GM23248 (cell line): Measurements from ENCODE around the gene ZNF333. TPM values are rescaled to one million over a fixed set of nuclear protein-coding genes. Genes with fewer than 3 reads are reported as not detected.

Source experiments
- DNase-seq: peaks from one replicate; pipeline ENCODE4 v3.0.0-alpha.2; 2015
- H2AFZ ChIP-seq: fragments of 200-600 bp; sonication (generic); 2 replicates; pipeline ENCODE4 v1.6.1; 2016; ENCODE audit warnings: antibody characterized with exemption
- H3F3A ChIP-seq: fragments of 200-600 bp; sonication (generic); 2 replicates; pipeline ENCODE4 v1.6.1; 2016; ENCODE audit warnings: mild to moderate bottlenecking, antibody characterized with exemption, mixed run types; ENCODE audit not compliant: insufficient read depth
- H3K27ac ChIP-seq: fragments of 200-600 bp; sonication (generic); 2 replicates; pipeline ENCODE4 v1.5.1; 2016; ENCODE audit warnings: mild to moderate bottlenecking
- H3K27me3 ChIP-seq: fragments of 200-600 bp; sonication (generic); replicated peaks from 2 replicates; pipeline ENCODE4 v1.6.1; 2016; ENCODE audit warnings: mild to moderate bottlenecking; ENCODE audit not compliant: insufficient read depth
- H3K36me3 ChIP-seq: fragments of 200-600 bp; sonication (generic); 2 replicates; pipeline ENCODE4 v1.6.1; 2016; ENCODE audit warnings: low read depth, mild to moderate bottlenecking
- H3K4me1 ChIP-seq: fragments of 200-600 bp; sonication (generic); 2 replicates; pipeline ENCODE4 v1.6.1; 2016; ENCODE audit warnings: mild to moderate bottlenecking; ENCODE audit not compliant: insufficient read depth
- H3K4me2 ChIP-seq: fragments of 200-600 bp; sonication (generic); one replicate; pipeline ENCODE4 v1.6.1; 2016; ENCODE audit warnings: mild to moderate bottlenecking; ENCODE audit not compliant: unreplicated experiment
- H3K4me3 ChIP-seq: fragments of 200-600 bp; sonication (generic); 2 replicates; pipeline ENCODE4 v1.5.1; 2016; ENCODE audit warnings: mild to moderate bottlenecking
- H3K79me2 ChIP-seq: fragments of 200-600 bp; sonication (generic); 2 replicates; pipeline ENCODE4 v1.6.1; 2016; ENCODE audit warnings: mild to moderate bottlenecking; ENCODE audit not compliant: insufficient read depth
- H3K9ac ChIP-seq: fragments of 200-600 bp; sonication (generic); 2 replicates; pipeline ENCODE4 v1.6.1; 2016; ENCODE audit warnings: mild to moderate bottlenecking
- H3K9me2 ChIP-seq: fragments of 200-600 bp; sonication (generic); 2 replicates; pipeline ENCODE4 v1.6.1; 2016; ENCODE audit warnings: mixed run types, mild to moderate bottlenecking, moderate library complexity; ENCODE audit not compliant: insufficient read depth
- H3K9me3 ChIP-seq: fragments of 200-600 bp; sonication (generic); one replicate; pipeline ENCODE4 v1.6.1; 2017; ENCODE audit warnings: low read depth
- H4K20me1 ChIP-seq: fragments of 200-600 bp; sonication (generic); 2 replicates; pipeline ENCODE4 v1.6.0; 2016; ENCODE audit not compliant: insufficient read depth
- EZH2 ChIP-seq: fragments of 200-600 bp; sonication (generic); IDR thresholded peaks from 2 replicates; pipeline ENCODE4 v1.6.1; 2018; ENCODE audit warnings: antibody characterized with exemption, mild to moderate bottlenecking; ENCODE audit not compliant: insufficient read depth, poor library complexity, severe bottlenecking
- EZH2phosphoT487 ChIP-seq: fragments of 200-600 bp; sonication (generic); IDR thresholded peaks from 2 replicates; pipeline ENCODE4 v1.6.1; 2018; ENCODE audit warnings: antibody characterized with exemption, moderate library complexity, mild to moderate bottlenecking, low read depth; ENCODE audit not compliant: insufficient read depth
- WGBS, 2 experiments: methylation state at CpG; one replicate each; pipeline ENCODE4 v1.1.6; 2015 to 2017; ENCODE audit warnings: low lambda C conversion rate in 2 of 2, low coverage in 1 of 2; ENCODE audit errors: missing lambda C conversion rate in 2 of 2; 5-methylcytosine and 5-hydroxymethylcytosine counted together
- in situ Hi-C: fragments of 300-500 bp; cut with MboI; formaldehyde crosslinking; loops from 2 replicates; pipeline ENCODE4 v1.15.0; 2020
- polyA plus RNA-seq: library from polyadenylated mRNA; unstranded; fragments of >200 nt; fragmentation: Nextera tagmentation; extraction: Ambion mirVana; gene quantifications from 2 replicates; pipeline ENCODE4 v1.2.1, GENCODE V29; 2016
- total RNA-seq: library from RNA; depleted of rRNA; stranded (reverse); fragments of >200 nt; shearing (Covaris generic); gene quantifications from 2 replicates; pipeline ENCODE4 v1.2.3, GENCODE V29; 2014

The ZNF333 gene
- total and polyA plus RNA-seq, 2 experiments from 2014 or later = 10.4 to 26.3 TPM

GRCh38 chr19:14676762-14677161, 13.1 kb upstream of the ZNF333 start:
- Histone ChIP-seq H3K9me3 (no peaks in the 10 kb centered on the region), H3F3A (no peaks in the 10 kb centered on the region), H3K9me2 (no peaks in the 10 kb centered on the region), H3K27me3 (no peaks in the 10 kb centered on the region), H4K20me1 (no peaks in the 10 kb centered on the region), H3K9ac (no peak overlapping the region), H3K4me3 (no peak overlapping the region), H3K36me3 (no peaks in the 10 kb centered on the region), H3K4me2 (no peak overlapping the region), H3K79me2 (no peaks in the 10 kb centered on the region), H3K4me1 (no peaks in the 10 kb centered on the region), H2AFZ (no peak overlapping the region), H3K27ac (no peak overlapping the region)
- DNase-seq = no peak
- 45 to 46% methylated on average over 10 of the region's 10 CpGs for WGBS, 2 experiments
- no peak for TF ChIP-seq EZH2
- TF ChIP-seq EZH2phosphoT487 = no peak
- in situ Hi-C loops = no loop called here

GRCh38 chr19:14677464-14677863, 12.4 kb upstream of the ZNF333 start:
- in situ Hi-C loops = no loop called here
- DNase-seq = no peak
- TF ChIP-seq EZH2 = no peak
- no peak for TF ChIP-seq EZH2phosphoT487
- Histone ChIP-seq H2AFZ (no peak overlapping the region), H3K4me2 (no peak overlapping the region), H3K36me3 (no peaks in the 10 kb centered on the region), H3K9ac (no peak overlapping the region), H3K4me1 (no peaks in the 10 kb centered on the region), H3K79me2 (no peaks in the 10 kb centered on the region), H3K9me3 (no peaks in the 10 kb centered on the region), H3K27ac (no peak overlapping the region), H3K9me2 (no peaks in the 10 kb centered on the region), H4K20me1 (no peaks in the 10 kb centered on the region), H3K4me3 (no peak overlapping the region), H3F3A (no peaks in the 10 kb centered on the region), H3K27me3 (no peaks in the 10 kb centered on the region)
- 62 to 71% methylated on average over 6 of the region's 6 CpGs for WGBS, 2 experiments

GRCh38 chr19:14678199-14678598, 11.6 kb upstream of the ZNF333 start:
- WGBS, 2 experiments = 66 to 71% methylated on average over 9 of the region's 9 CpGs

GRCh38 chr19:14682084-14682483, 7.8 kb upstream of the ZNF333 start:
- Histone ChIP-seq H3K9me3 (no peaks in the 10 kb centered on the region), H3K4me3 (no peak overlapping the region), H3K79me2 (no peaks in the 10 kb centered on the region), H3K4me2 (no peak overlapping the region), H3K9ac (no peak overlapping the region), H3K36me3 (no peaks in the 10 kb centered on the region), H4K20me1 (no peaks in the 10 kb centered on the region), H3K27me3 (no peaks in the 10 kb centered on the region), H3K27ac (no peak overlapping the region), H3F3A (no peaks in the 10 kb centered on the region), H3K9me2 (no peaks in the 10 kb centered on the region), H2AFZ (no peak overlapping the region), H3K4me1 (no peaks in the 10 kb centered on the region)
- TF ChIP-seq EZH2 = no peak
- TF ChIP-seq EZH2phosphoT487 = no peak
- in situ Hi-C loops = no loop called here
- WGBS, 2 experiments = 34 to 44% methylated on average over 2 of the region's 2 CpGs
- DNase-seq = no peak

More at GRCh38 chr19:14678199-14678598, 11.6 kb upstream of the ZNF333 start:
- H3K79me2 ChIP-seq = no peaks in the 10 kb centered on the region
- in situ Hi-C loops = no loop called here
- H3K9me2 ChIP-seq = no peaks in the 10 kb centered on the region
- no peak overlapping the region for H3K4me2 ChIP-seq
- H3F3A ChIP-seq = no peaks in the 10 kb centered on the region
- no peak for TF ChIP-seq EZH2
- TF ChIP-seq EZH2phosphoT487 = no peak
- DNase-seq = no peak
- H3K36me3 ChIP-seq = no peaks in the 10 kb centered on the region
- H3K4me1 ChIP-seq = no peaks in the 10 kb centered on the region
- H3K27ac ChIP-seq = no peak overlapping the region
- H4K20me1 ChIP-seq = no peaks in the 10 kb centered on the region
- no peak overlapping the region for H2AFZ ChIP-seq
- no peak overlapping the region for H3K4me3 ChIP-seq
- no peak overlapping the region for H3K9ac ChIP-seq
- no peaks in the 10 kb centered on the region for H3K9me3 ChIP-seq
- no peaks in the 10 kb centered on the region for H3K27me3 ChIP-seq

- H3K9ac ChIP-seq = no peak overlapping the region
- in situ Hi-C loops = no loop called here
- H2AFZ ChIP-seq = no peak overlapping the region
- TF ChIP-seq EZH2 (no peak), EZH2phosphoT487 (no peak)
- H3K4me3 ChIP-seq = no peak overlapping the region
- H3F3A ChIP-seq = no peaks in the 10 kb centered on the region
- H3K4me1 ChIP-seq = no peaks in the 10 kb centered on the region
- H3K79me2 ChIP-seq = no peaks in the 10 kb centered on the region
- no peak overlapping the region for H3K27ac ChIP-seq
- no peaks in the 10 kb centered on the region for H4K20me1 ChIP-seq
- H3K27me3 ChIP-seq = no peaks in the 10 kb centered on the region
- no peak overlapping the region for H3K4me2 ChIP-seq
- H3K9me2 ChIP-seq = no peaks in the 10 kb centered on the region
- DNase-seq = no peak
- WGBS, 2 experiments = 1 to 2% methylated on average over 3 of the region's 3 CpGs
- no peaks in the 10 kb centered on the region for H3K36me3 ChIP-seq
- H3K9me3 ChIP-seq = no peaks in the 10 kb centered on the region
Measured at GRCh38 chr19:14683439-14683838, 6.4 kb upstream of the ZNF333 start.
